Middle frontal gyrus (tissue), 1 donor: ENCODE results near the gene RPS6KA2.
"Not testable (repeated sequence)": the region's sequence is repeated elsewhere in the genome, so short reads cannot be mapped to it uniquely, and the experiment has no call there.

Experiments
- DNase-seq: peaks from one replicate; pipeline ENCODE4 v3.0.0-alpha.2; 2015; ENCODE audit warnings: low spot score; ENCODE audit errors: extremely low spot score

The RPS6KA2 gene

GRCh38 chr6:166400181-166400580 lies 226.9 kb downstream of the RPS6KA2 start:
- no peak for DNase-seq

GRCh38 chr6:166398348-166398747 lies 228.7 kb downstream of the RPS6KA2 start:
- no peak for DNase-seq

GRCh38 chr6:166397849-166398248 lies 229.2 kb downstream of the RPS6KA2 start:
- no peak for DNase-seq

- DNase-seq = no peak
These were observed 231.3 kb downstream of the RPS6KA2 start for GRCh38 chr6:166395778-166396177.

GRCh38 chr6:166395351-166395750 lies 231.7 kb downstream of the RPS6KA2 start:
- no peak for DNase-seq

GRCh38 chr6:166394036-166394892 lies 232.8 kb downstream of the RPS6KA2 start:
- DNase-seq = no peak

- DNase-seq = no peak
These were observed 233.6 kb downstream of the RPS6KA2 start for GRCh38 chr6:166393535-166393823.

GRCh38 chr6:166392755-166393534 lies 234.1 kb downstream of the RPS6KA2 start:
- DNase-seq = not testable (repeated sequence)

- no peak for DNase-seq
These were observed 237.9 kb downstream of the RPS6KA2 start for GRCh38 chr6:166389119-166389518.

GRCh38 chr6:166388290-166389004 lies 238.6 kb downstream of the RPS6KA2 start:
- no peak for DNase-seq

GRCh38 chr6:166387642-166388289 lies 239.3 kb downstream of the RPS6KA2 start:
- DNase-seq = no peak

- not testable (repeated sequence) for DNase-seq
These were observed 240.0 kb downstream of the RPS6KA2 start for GRCh38 chr6:166387098-166387497.

- no peak for DNase-seq
These were observed 240.9 kb downstream of the RPS6KA2 start for GRCh38 chr6:166386111-166386510.

- not testable (repeated sequence) for DNase-seq
These were observed 243.2 kb downstream of the RPS6KA2 start for GRCh38 chr6:166383802-166384363.

- peak; percentile 94 for DNase-seq
These were observed 243.9 kb downstream of the RPS6KA2 start, which contains the start of gene MPC1 for GRCh38 chr6:166382933-166383801. MPC1 (minus strand) TSS chr6:166382940; CDS start chr6:166382876, 64 bp downstream.

GRCh38 chr6:166382500-166382932 lies 244.5 kb downstream of the RPS6KA2 start:
- DNase-seq = no peak

GRCh38 chr6:166381733-166382499 lies 245.1 kb downstream of the RPS6KA2 start:
- DNase-seq = no peak

GRCh38 chr6:166381381-166381732 lies 245.7 kb downstream of the RPS6KA2 start:
- no peak for DNase-seq

- no peak for DNase-seq
These were observed 247.3 kb downstream of the RPS6KA2 start for GRCh38 chr6:166379800-166380199.
